MCF 10A (cell line): ENCODE data around the gene PKP2. TPM values are rescaled to one million over a fixed set of nuclear protein-coding genes. Genes with fewer than 3 reads are reported as not detected.
"Not testable (repeated sequence)": the region's sequence is repeated elsewhere in the genome, so short reads cannot be mapped to it uniquely, and the experiment has no call there.

Source experiments
- BruUV-seq: library from RNA; stranded (reverse); fragments of 400-500 nt; replicated peaks from 2 replicates; lab custom pipeline; 2021; lab: Mats Ljungman, UMichigan
- CTCF ChIA-PET: fragments of 300-600 bp; sonication (Branson Sonifier 250); formaldehyde crosslinking; extraction: SDS; loops from one replicate; lab custom pipeline; 2021; ENCODE audit warnings: antibody characterized with exemption, inconsistent platforms; lab: Yijun Ruan, JAX
- POLR2A ChIA-PET: fragments of 300-600, 350-650 bp; sonication (Branson Sonifier 250); formaldehyde crosslinking; extraction: SDS; loops from one replicate; lab custom pipeline; 2020; ENCODE audit warnings: antibody characterized with exemption, inconsistent platforms; lab: Yijun Ruan, JAX
- DNase-seq: peaks from one replicate; pipeline ENCODE4 v3.0.0-alpha.2; 2018; ENCODE audit not compliant: unreplicated experiment
- H3K27ac Mint-ChIP-seq: one replicate; pipeline ENCODE4 v1.8.0; 2022; ENCODE audit warnings: mild to moderate bottlenecking, low read depth, mixed read lengths; ENCODE audit not compliant: unreplicated experiment
- H3K27me3 Mint-ChIP-seq: one replicate; pipeline ENCODE4 v1.8.0; 2022; ENCODE audit warnings: mixed read lengths; ENCODE audit not compliant: insufficient read depth, unreplicated experiment
- H3K36me3 Mint-ChIP-seq: one replicate; pipeline ENCODE4 v1.8.0; 2022; ENCODE audit warnings: mild to moderate bottlenecking, moderate library complexity, mixed read lengths; ENCODE audit not compliant: insufficient read depth, unreplicated experiment
- H3K4me1 Mint-ChIP-seq: one replicate; pipeline ENCODE4 v1.8.0; 2022; ENCODE audit warnings: mixed read lengths; ENCODE audit not compliant: insufficient read depth, unreplicated experiment
- H3K4me3 Mint-ChIP-seq: one replicate; pipeline ENCODE4 v1.8.0; 2022; ENCODE audit warnings: mild to moderate bottlenecking, moderate library complexity, mixed read lengths; ENCODE audit not compliant: unreplicated experiment
- H3K9me3 Mint-ChIP-seq: one replicate; pipeline ENCODE4 v1.8.0; 2022; ENCODE audit warnings: mixed read lengths; ENCODE audit not compliant: unreplicated experiment
- CTCF ChIP-seq: fragments of 200-600 bp; IDR thresholded peaks from one replicate; pipeline ENCODE4 v1.8.0; 2022; ENCODE audit warnings: antibody characterized with exemption, mild to moderate bottlenecking; ENCODE audit not compliant: unreplicated experiment
- intact Hi-C: fragments of 100-400 bp; cut with micrococcal nuclease; formaldehyde crosslinking; loops from 2 replicates; pipeline ENCODE4 v1.14.1; 2022
- total RNA-seq: library from RNA; stranded (reverse); gene quantifications from 2 replicates; pipeline ENCODE4 v1.2.3, GENCODE V29; 2022

PKP2 gene
- total RNA-seq, 1 experiment from 2014 or later, result 88.0 TPM

DNA sequence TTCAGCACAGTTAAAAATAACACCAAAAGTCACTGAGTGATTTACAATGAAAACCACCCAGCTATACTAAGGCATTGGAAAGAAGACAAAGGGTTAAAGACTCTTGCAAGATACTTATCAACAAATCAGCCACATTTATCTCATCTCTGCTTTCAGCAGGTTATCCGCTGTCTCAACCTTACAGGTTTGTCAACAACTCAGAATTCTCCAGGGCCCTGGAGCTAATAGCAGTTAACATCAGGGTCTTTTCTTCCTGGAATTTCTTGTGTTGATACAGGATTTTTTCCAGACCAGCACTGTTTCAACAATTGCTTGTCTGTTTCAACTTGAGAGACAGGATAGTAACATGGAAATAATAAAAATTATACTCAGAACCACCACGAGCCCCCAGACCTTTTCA lies 3.5 kb downstream of the PKP2 start:
- H3K9me3 Mint-ChIP-seq, result no peaks in the 10 kb centered on the region
- TF ChIP-seq CTCF, result no peak
- no TSS peak for BruUV-seq
- no peaks in the 10 kb centered on the region for H3K27me3 Mint-ChIP-seq
- H3K4me3 Mint-ChIP-seq, result peak overlapping the region; percentile 94
- peaks cover 17% of the 10 kb centered on the region for H3K36me3 Mint-ChIP-seq
- H3K27ac Mint-ChIP-seq, result peak overlapping the region; percentile 95
- POLR2A ChIA-PET, result interaction anchor here (0.6 to 7.4 kb wide), 16 partner anchors 8 to 1131 kb away, joined by 3 to 135 read pairs (median 4); partner anchors contain the start of genes ALG10 and YARS2
- intact Hi-C loops, result loop anchor here (10.0 kb wide), 1 partner anchor 208 kb away; no protein-coding TSS in a partner anchor
- DNase-seq, result no peak
- peaks cover 48% of the 10 kb centered on the region for H3K4me1 Mint-ChIP-seq
- CTCF ChIA-PET, result interaction anchor here (0.6 to 5.1 kb wide), 5 partner anchors 9 to 137 kb away, joined by 3 to 26 read pairs (median 3); partner anchors contain the start of gene YARS2

DNA sequence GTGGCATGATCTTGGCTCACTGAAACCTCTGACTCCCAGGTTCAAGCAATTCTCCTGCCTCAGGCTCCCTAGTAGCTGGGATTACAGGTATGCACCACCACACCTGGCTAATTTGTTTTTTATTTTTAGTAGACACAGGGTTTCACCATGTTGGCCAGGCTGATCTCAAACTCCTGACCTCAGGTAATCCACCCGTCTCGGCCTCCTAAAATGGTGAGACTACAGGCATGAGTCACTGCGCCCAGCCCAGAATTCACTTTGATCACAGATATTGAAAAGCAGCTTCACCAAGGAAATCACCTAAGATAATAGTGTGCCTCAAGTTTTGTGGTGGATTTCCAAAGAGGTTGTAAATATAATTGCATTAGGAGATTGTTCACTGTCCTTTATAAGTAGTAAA lies 4.2 kb downstream of the PKP2 start:
- BruUV-seq, H3K27me3 Mint-ChIP-seq, H3K9me3 Mint-ChIP-seq: not testable (repeated sequence)
- CTCF ChIA-PET, result interaction anchor here (0.6 to 5.1 kb wide), 4 partner anchors 10 to 137 kb away, joined by 3 to 26 read pairs (median 4); partner anchors contain the start of gene YARS2
- intact Hi-C loops, result loop anchor here (10.0 kb wide), 1 partner anchor 208 kb away; no protein-coding TSS in a partner anchor
- DNase-seq, result peak; percentile 64
- peaks cover 41% of the 10 kb centered on the region for H3K4me1 Mint-ChIP-seq
- POLR2A ChIA-PET, result interaction anchor here (0.7 to 7.4 kb wide), 12 partner anchors 9 to 1130 kb away, joined by 3 to 135 read pairs (median 4); partner anchors contain the start of genes ALG10 and YARS2
- H3K27ac Mint-ChIP-seq, result peak overlapping the region; percentile 95
- H3K36me3 Mint-ChIP-seq, result peaks cover 17% of the 10 kb centered on the region
- H3K4me3 Mint-ChIP-seq, result peak overlapping the region; percentile 94

DNA sequence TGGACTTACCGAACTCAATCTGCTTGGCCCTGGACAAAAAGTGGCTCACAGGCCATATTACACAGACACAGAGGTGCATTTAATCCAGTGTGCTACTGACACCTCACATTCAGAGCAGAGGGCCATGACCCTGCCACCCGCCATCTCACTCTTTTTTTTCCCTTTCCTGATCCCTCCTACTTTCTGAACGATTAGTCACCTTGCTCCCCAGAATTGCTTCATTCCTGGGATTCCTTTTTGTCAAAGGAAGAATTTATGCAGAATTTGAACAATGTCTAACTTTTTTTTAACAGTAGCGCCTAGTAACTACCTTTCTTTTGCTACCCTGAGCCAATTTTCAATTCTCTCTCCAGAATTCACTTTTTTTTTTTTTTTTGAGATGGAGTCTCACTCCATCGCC lies 4.6 kb downstream of the PKP2 start:
- Mint-ChIP-seq H3K4me3 (peak overlapping the region; percentile 94), H3K9me3 (no peaks in the 10 kb centered on the region), H3K36me3 (peaks cover 17% of the 10 kb centered on the region), H3K4me1 (peaks cover 39% of the 10 kb centered on the region), H3K27me3 (no peaks in the 10 kb centered on the region), H3K27ac (peak overlapping the region; percentile 95)
- POLR2A ChIA-PET, result interaction anchor here (0.7 to 7.4 kb wide), 8 partner anchors 9 to 1131 kb away, joined by 3 to 135 read pairs (median 8); partner anchors contain the start of genes ALG10 and YARS2
- peak; percentile 69 for DNase-seq
- CTCF ChIA-PET, result interaction anchor here (5.1 kb wide), 1 partner anchor 136 kb away, joined by 26 read pairs; the partner anchor contains the start of gene YARS2
- BruUV-seq, result no TSS peak
- intact Hi-C loops, result loop anchor here (10.0 kb wide), 1 partner anchor 207 kb away; no protein-coding TSS in a partner anchor
- no peak for TF ChIP-seq CTCF

DNA sequence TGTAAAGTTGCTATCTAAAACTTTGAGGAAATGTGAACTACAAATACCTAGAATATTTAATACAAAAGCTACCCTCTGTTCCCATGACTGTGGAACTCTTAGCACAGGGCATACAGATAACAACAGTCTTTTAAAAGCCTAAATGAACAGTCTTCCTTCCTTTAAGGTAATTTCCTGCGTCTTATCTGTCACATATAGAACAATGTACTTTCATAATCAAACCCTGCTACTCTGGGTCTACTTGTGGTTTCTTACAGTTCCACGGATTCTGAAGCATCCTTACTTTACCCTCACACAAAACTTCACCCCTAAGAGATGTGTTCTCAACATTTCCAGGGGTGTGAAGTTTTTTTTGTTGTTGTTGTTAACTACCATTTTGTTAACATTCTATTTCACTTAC lies 5.1 kb downstream of the PKP2 start:
- ChIA-PET CTCF (no interaction called here), POLR2A (interaction anchor here (1.0 to 6.9 kb wide), 3 partner anchors 12 to 150 kb away, joined by 3 to 54 read pairs (median 4); partner anchors contain the start of gene YARS2)
- Mint-ChIP-seq H3K36me3 (peaks cover 17% of the 10 kb centered on the region), H3K9me3 (no peaks in the 10 kb centered on the region), H3K27me3 (no peaks in the 10 kb centered on the region), H3K4me1 (peaks cover 39% of the 10 kb centered on the region), H3K27ac (peak overlapping the region; percentile 95), H3K4me3 (peak overlapping the region; percentile 94)
- no TSS peak for BruUV-seq
- TF ChIP-seq CTCF, result no peak
- DNase-seq, result no peak
- intact Hi-C loops, result loop anchor here (10.0 kb wide), 1 partner anchor 207 kb away; no protein-coding TSS in a partner anchor
